ENCODE measurements around the gene DTWD2. TPM values are rescaled to one million over a fixed set of nuclear protein-coding genes. Genes with fewer than 3 reads are reported as not detected.

Gene DTWD2, protein sequence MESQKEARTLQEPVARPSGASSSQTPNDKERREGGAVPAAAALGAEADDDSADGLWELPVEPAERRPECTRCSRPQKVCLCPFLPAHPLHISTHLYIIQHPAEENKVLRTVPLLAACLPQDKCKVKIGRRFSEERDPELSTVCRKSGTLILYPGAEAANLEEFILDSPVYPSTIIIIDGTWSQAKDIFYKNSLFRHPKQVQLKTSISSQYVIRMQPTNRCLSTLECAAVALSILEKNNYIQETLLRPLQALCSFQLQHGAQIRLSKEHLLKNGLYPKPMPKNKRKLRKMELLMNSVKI
- 1.6 and 5.1 TPM in 2 replicates for total RNA-seq

DNA sequence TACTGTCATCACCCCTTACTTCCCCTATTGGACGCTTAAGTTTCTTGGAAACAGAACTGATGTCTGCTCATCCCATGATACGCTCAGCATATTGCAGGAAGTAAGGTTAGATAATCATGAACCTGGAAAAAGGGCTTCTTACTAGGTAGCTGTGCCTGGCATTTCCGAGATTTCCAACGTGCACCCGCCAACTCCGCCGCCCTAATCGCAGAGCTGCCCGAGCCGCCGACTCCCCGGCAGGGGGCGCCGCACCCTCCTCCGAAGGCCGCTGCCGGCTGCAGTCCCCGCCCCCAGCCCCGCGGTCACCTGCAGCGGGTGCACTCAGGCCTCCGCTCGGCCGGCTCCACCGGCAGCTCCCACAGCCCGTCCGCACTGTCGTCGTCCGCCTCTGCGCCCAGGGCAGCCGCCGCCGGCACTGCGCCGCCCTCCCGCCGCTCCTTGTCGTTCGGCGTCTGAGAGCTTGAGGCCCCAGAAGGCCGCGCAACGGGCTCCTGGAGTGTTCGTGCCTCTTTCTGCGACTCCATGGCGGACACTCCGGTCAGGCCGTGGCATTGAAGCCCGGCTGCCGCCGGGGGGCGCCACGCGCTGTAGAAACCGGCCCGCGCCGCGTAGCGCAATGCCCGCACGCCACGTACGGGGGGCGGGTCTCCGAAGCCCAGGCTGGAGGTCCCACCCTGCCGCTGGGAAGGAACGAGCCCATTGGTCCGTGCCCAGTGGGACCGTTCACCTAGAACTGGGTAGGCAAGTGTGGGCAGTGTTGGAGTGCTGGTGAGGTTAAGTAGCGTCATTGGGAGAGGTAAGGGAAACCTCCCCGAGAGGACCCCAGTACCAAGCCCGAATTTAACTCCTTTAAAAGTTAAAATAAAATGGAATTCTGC is at the start of gene DTWD2:
Gene DTWD2, minus strand, starts transcription at position 560 of the 878 bp plus-strand sequence. Its CDS starts 36 bp downstream, at position 524.
- no peak for DNase-seq (ENCODE audit: extremely low read depth, low read depth, low spot score)

DNA sequence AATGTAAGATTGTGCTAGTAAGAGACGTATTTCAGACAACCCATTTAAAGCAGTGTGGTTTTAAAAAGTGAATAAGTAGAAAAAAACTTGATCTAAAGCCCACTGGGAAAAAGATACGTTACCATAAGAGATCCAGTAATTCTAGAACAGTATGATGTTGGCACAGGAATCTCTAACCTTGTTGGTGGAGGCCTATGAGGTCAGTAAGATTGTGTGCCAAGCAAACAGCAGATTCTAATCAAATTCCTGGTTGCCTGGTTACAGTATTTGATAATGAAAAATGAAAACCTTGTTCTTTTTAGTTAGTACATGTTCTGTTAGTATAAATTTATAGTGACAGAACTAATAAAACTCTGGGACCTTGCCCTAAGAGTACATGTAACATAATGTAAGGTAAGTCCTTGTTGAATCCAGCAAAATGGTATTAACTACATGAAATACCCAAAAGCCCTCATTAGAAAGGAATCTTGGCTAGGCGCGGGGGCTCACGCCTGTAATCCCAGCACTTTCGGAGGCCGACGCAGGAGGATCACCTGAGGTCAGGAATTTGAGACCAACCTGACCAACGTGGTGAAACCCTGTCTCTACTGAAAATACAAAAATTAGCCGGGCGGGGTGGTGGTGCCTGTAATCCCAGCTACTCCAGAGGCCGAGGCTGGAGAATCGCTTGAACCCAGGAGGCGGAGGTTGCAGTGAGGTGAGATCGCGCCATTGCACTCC is 49.3 kb upstream of the DTWD2 start:
- no peak for DNase-seq (ENCODE audit: extremely low read depth, low read depth, low spot score)

DNA sequence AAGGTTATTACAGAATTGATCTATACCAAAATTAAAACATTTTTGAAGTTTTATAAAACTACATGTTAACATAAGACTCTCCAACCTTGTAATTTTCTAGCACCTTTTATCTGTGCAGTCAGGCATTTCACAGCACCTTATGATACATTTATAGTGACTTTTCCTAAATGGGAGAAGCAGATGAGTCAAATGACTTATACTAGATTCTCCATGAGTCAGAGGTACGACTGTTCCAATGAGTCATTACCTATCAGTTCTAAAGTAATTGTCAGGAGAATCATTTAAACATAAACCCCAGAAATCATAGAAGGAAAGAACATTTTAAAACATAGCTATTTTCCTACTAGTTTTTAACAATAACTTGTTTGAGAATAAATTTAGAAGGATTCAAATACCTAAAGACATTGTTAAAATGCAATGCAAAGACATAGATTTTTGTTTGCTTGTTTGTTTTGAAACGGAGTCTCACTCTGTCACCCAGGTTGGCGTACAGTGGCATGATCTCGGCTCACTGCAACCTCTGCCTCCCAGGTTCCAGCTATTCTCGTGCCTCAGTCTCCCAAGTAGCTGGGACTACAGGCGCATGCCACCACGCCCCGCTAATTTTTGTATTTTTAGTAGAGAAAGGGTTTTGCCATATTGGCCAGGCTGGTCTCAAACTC is 47.9 kb upstream of the DTWD2 start:
- DNase-seq (ENCODE audit: extremely low read depth, low read depth, low spot score), result no peak

GRCh38 chr5:119033135-119033534 is 44.8 kb upstream of the DTWD2 start:
- no peak for DNase-seq (ENCODE audit: extremely low read depth, low read depth, low spot score)

DNA sequence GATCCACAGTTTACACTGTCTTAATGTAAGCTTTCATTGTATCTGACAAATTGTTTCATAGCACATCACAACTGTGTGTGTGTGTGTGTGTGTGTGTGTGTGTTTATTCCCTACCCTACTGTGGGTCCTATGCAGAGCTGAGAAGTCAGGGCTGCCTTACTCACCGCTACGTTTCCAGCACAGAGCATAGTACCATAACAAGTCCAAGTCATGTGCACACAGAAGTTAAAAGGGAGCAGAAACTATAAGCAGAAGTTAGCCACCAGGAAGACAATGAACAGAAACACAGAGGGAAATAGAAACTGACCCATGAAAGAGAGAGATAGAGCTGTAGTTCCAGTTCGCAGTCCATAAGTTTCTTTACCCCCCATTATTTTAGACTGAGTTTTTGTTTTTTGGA is 44.3 kb upstream of the DTWD2 start:
- no peak for DNase-seq (ENCODE audit: extremely low read depth, low read depth, low spot score)

GRCh38 chr5:119031905-119032304 is 43.6 kb upstream of the DTWD2 start:
- no peak for DNase-seq (ENCODE audit: extremely low read depth, low read depth, low spot score)

DNA sequence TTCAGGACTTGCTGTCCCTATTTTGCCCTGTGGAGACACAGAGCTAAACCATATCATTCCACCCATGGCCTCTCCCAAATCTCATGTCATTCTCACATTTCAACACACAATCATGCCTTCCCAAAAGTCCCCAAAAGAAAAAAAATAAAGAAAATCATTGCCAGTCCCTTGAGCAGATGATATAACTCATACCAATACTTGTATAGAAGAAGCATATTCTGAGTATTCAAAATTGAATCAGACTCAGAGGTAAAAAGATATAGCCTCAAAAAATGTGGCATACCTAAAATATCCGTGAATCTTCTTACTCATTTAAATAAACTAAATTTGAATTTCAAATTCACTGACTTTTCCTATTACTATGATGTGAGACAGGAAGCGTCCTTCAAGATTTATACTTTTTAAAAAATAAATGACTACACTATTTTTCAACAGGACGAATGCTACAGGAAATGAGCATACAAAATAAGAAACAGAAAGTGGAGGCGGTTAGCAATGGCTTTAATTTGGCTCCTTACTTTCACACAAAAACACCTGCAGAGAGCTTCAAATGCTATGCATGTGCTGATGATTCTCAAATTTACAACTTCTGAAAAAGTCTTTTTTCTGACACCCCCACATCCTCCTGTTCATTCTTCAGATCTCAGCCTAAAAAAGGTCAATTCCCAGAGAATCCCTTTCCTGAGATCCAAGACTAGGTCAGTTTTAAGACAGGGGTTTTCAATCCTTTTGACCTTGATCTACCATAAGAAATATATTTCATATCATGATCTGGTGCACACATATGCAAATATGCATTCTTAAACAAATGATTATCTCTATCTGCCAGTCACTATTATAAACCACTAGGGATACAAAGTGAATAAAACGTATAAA is 42.9 kb upstream of the DTWD2 start:
- no peak for DNase-seq (ENCODE audit: extremely low read depth, low read depth, low spot score)

DNA sequence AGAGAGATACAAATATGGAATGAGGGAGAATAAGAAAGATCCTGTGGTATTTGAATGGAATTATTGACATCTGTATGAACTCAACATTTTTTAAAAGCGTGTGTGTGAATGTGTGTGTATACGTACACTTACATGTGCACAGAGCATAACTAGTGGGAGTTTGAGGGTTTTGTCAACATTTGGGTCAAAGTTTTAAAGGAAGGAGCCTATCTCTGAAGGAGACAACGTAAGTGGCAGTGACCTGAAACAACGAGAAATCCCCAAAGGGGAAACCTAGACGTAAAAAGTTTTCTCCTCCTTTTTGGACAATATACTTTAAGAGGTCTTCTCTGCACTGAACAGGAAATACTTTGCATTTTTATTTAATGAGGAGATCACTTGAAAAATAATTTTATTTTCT is 40.2 kb upstream of the DTWD2 start:
- DNase-seq (ENCODE audit: extremely low read depth, low read depth, low spot score), result no peak

DNA sequence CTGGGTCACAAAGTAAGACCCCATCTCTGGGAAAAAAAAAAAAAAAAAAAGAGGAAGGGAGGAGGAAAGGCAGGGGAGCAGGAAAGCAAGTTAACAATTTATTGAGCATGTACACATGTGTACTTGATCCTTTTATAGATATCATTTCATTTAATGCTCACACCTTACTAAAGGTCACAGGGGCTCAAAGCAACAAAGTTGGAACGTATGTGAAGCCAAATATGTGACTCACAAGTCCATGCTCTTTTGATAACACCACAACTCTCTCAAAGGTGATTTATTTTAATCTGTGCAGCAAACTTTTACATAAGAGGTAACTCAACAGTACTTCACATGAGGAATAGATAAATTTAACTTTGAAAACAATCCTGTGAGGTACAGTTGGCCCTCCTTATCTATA is 34.4 kb upstream of the DTWD2 start:
- DNase-seq (ENCODE audit: extremely low read depth, low read depth, low spot score), result no peak

GRCh38 chr5:119022017-119022745 is 33.8 kb upstream of the DTWD2 start:
- DNase-seq (ENCODE audit: extremely low read depth, low read depth, low spot score), result peak; percentile 9

GRCh38 chr5:119021149-119021732 is 32.9 kb upstream of the DTWD2 start:
- DNase-seq (ENCODE audit: extremely low read depth, low read depth, low spot score), result no peak

- DNase-seq (ENCODE audit: extremely low read depth, low read depth, low spot score), result no peak
Measured at GRCh38 chr5:119019949-119020348, 31.6 kb upstream of the DTWD2 start.

- no peak for DNase-seq (ENCODE audit: extremely low read depth, low read depth, low spot score)
Measured at GRCh38 chr5:119019501-119019900, 31.2 kb upstream of the DTWD2 start.

- DNase-seq (ENCODE audit: extremely low read depth, low read depth, low spot score), result no peak
Measured at GRCh38 chr5:119017994-119018393, 29.6 kb upstream of the DTWD2 start.

GRCh38 chr5:119016125-119016774 is 27.9 kb upstream of the DTWD2 start:
- no peak for DNase-seq (ENCODE audit: extremely low read depth, low read depth, low spot score)

DNA sequence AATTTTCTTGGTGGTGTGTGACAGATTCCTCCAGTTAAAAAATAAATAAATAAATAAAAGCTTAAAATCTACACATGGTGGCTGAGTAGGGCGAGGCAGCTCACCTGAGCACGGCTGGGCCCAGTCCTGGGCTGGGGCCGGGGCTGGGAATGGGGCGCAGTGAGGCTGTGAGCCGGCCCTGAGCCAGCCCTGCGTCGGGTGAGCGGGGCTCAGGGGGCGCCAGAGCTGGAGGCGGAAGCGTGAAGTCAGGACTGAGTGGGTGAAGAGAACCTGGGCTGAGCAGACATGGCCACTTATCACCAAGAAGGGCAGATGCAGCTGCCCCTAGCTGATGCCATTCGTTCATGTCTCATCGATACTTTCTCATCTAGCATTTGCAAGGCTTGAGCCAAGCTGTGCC is 22.8 kb upstream of the DTWD2 start:
- no peak for DNase-seq (ENCODE audit: extremely low read depth, low read depth, low spot score)

DNA sequence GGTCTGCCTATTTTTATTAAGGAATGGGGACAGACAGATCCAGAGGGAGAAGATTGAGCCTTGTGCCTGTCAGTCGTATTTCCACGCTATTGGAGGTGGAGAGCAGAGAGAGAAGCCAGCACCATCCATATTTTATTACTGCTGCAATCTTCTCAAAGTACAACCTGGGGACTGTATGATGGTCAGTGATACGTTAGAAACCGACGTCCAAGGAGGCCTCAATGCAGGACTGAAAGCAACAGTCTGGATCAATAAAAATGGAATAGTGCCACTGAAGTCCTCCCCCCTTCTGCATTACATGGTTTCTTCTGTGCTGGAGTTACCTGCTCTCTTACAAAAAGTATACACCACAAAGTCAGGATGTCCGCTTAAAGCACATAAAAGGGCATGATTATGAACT is 21.9 kb upstream of the DTWD2 start:
- DNase-seq (ENCODE audit: extremely low read depth, low read depth, low spot score), result no peak

DNA sequence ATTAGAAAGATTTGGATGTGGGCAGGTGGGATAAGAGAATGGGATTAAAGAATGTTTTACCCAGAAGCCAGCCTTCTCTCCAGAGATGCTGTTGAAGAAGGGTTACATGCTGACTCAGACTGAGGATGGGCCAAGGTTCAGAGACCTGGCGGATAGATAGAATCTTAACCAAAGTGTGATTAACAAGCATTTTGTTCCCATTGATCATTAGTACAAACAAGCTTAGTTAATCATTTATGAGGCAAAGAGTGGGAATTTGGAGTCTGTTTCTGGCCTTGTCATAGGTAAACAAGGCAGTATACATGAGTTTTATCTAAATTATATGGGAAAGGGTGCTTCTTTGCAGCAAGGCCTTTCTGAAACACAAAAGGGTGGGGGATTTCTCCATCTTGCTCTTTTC is 20.8 kb upstream of the DTWD2 start:
- no peak for DNase-seq (ENCODE audit: extremely low read depth, low read depth, low spot score)
